GM21423 (cell line): ENCODE data around the gene CCDC195.
"Not testable (repeated sequence)": the region's sequence is repeated elsewhere in the genome, so short reads cannot be mapped to it uniquely, and the experiment has no call there.

Source experiments
- ATAC-seq: cut with Tn5 transposase; IDR thresholded peaks from one replicate; pipeline ENCODE4 v1.9.1; 2021; ENCODE audit warnings: mild to moderate bottlenecking, moderate library complexity; ENCODE audit not compliant: unreplicated experiment

The CCDC195 gene

GRCh38 chr2:224691563-224691962, 24.6 kb downstream of the CCDC195 start:
- no peak for ATAC-seq

DNA sequence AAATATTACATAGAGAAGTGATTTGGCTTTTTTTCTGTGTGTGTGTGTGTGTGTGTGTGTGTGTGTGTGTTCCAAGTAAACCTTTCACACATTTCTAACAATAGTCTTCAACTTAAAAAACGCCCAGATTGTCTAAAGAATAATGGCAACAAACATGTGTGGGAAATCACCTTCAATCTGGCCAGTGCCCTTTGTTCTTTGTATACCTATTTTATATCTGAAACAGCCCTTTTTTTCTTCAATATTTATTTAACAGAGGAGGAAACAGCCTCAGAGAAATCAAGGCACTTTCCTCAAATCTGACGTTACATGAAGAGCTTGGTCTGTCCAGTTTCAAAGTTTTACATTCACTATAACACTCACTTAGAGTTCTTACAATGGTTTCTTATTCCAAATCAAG, 25.3 kb downstream of the CCDC195 start:
- no peak for ATAC-seq

DNA sequence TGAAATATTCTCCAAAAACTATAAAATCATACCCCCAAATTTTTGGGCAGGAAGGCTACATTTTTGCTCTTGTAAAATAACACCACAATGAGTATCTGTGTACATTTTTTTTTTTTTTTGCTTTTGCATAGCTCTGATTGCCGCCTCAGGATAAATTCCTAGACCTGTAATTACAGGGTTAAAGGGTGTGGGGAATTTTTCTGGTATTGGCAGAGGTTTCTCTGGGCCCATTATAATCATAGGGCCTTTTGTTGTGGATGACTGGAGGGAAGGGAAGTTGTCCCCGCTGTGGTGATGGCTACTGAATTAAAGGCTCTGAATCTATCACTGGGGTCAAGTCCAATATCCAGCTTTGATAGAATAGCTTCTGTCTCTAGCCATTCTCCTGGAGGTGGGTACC, 26.6 kb downstream of the CCDC195 start:
- ATAC-seq: no peak

- no peak for ATAC-seq
Observed at GRCh38 chr2:224688997-224689396, 27.2 kb downstream of the CCDC195 start.

DNA sequence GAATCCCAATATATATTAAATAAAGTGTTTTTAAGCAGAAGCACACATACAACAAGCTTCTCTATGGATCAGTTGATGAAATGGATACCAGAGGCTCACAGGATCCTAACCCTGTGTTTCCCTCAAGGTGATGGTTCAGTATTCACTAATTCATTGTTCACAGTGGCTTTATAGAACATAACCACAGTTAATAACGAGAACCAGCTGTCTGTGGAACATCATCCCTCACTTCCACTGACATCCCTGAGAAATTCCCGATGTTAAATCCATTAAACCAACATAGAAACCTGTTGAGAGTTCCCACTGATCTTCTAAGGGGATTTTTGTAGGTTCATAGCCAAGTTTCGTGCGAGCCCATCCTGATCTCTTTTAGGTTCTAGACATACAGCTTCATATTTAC, 29.0 kb downstream of the CCDC195 start:
- no peak for ATAC-seq

GRCh38 chr2:224685121-224685520, 31.0 kb downstream of the CCDC195 start:
- ATAC-seq: no peak

DNA sequence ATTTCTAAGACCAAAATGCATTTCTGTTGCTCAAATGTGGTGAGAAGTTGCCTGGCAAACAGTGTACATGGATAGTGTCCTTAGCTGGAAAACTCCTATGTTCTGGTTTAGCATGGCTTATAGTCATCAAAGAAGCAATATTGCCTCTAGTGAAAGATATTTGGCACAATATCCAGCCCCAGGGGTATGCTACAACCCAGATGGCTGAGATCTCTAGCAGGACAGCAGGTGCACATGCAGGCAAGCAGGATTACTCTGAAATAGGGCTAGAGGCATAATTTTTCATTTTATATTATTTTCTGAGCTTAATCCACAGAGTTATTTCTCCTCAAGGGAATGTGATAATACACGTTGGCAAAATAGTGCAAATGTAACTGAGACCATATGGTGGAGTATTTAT, 34.0 kb downstream of the CCDC195 start:
- ATAC-seq: no peak

DNA sequence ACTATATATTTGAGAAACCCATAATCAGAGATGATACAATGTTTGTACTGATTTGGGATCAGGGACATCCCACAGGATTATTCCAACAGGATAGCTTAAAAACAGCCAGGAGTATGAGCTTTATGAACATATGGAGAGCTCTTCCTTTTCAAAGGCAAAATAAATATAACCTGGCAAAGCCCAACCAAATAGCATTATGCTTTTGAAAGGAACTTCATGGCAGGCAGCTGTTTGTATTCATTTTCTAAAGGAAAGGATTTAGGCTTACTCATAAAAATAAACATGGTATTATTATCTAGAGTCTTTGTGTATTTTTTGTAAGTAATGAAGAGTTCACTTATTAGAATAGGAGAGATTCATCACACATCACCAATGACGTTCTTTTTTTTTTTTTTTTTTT, 44.4 kb downstream of the CCDC195 start:
- ATAC-seq: no peak

- no peak for ATAC-seq
Observed at GRCh38 chr2:224670203-224670602, 46.0 kb downstream of the CCDC195 start.

- no peak for ATAC-seq
Observed at GRCh38 chr2:224669449-224669848, 46.7 kb downstream of the CCDC195 start.

GRCh38 chr2:224668123-224668909, 47.8 kb downstream of the CCDC195 start:
- no peak for ATAC-seq

- ATAC-seq: peak; percentile 97
Observed at GRCh38 chr2:224666951-224667553, 49.1 kb downstream of the CCDC195 start.

DNA sequence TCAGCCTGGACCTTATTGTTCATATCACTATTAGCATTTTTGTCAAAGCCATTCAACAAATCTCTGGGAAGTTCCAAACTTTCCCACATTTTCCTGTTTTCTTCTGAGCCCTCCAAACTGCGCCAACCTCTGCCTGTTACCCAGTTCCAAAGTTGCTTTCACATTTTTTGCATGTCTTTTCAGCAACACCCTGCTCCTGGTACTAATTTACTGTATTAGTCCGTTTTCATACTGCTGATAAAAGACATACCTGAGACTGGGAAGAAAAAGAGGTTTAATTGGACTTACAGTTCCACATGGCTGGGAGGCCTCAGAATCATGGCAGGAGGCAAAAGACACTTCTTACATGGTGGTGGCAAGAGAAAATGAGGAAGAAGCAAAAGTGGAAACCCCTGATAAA, 52.8 kb downstream of the CCDC195 start:
- not testable (repeated sequence) for ATAC-seq

GRCh38 chr2:224661708-224662107, 54.5 kb downstream of the CCDC195 start:
- not testable (repeated sequence) for ATAC-seq

GRCh38 chr2:224659714-224660113, 56.5 kb downstream of the CCDC195 start:
- no peak for ATAC-seq

DNA sequence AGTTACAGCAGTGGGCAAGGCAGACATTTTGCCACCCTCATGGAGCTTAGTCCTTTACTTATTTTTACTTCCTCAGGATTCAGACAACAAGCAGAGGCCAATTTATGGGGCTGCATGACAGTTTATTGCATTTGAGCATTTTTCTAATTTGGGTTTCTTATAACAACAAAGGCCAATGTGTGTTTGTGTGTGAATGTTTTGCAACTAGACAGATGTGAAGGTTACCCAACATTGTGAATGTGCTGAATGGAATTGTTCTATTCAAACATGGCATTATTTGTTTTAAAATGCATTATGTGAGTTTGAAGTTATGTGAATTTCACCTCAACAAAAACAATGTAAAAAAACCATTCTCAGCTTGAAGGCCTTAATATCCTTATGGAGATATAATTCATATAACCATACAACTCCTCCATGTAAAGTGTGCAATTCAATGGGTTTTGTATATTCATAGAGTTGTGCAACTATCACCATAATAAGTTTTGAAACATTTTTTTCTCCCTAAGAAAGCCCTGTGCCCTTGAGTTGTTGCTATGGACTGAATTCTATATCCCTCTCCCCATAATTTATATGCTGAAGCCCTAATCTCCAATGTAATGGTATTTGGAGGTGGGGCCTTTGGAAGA, 57.3 kb downstream of the CCDC195 start:
- no peak for ATAC-seq

DNA sequence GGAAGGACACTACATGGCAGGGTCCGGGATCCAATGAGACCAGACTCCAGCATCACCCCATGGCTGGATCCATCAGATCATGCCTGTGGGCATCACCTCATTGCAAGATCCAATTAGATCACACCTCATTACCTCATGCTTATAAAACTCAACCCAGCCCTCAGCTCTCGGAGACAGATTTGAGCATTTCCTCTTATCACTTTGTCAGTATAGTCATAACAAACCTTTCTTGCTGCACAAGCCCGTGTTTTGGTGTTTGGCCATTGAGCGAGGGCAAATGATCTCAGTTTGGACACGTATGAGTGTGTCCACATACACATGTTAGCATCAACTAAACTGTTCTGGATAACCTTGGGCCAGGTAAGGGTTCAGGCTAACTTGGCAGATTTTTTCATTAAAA, 58.8 kb downstream of the CCDC195 start:
- no peak for ATAC-seq

GRCh38 chr2:224655006-224655537, 61.1 kb downstream of the CCDC195 start:
- ATAC-seq: no peak
